OCI-LY1 (cell line): Measurements from ENCODE around the gene BTBD9.

Experiments used
- H2AFZ ChIP-seq: fragments of 200-600 bp; sonication (generic), shearing (Covaris generic); 2 replicates; pipeline ENCODE4 v1.6.0; 2014; ENCODE audit warnings: antibody characterized with exemption, mild to moderate bottlenecking, low read length
- H3F3A ChIP-seq: fragments of 200-600 bp; sonication (generic), shearing (Covaris generic); 2 replicates; pipeline ENCODE4 v1.6.0; 2014; ENCODE audit warnings: mild to moderate bottlenecking, antibody characterized with exemption, low read length, moderate library complexity; ENCODE audit not compliant: insufficient read depth
- H3K27ac ChIP-seq: fragments of 200-600 bp; sonication (generic); 2 replicates; pipeline ENCODE4 v1.5.1; 2014; ENCODE audit warnings: low read length, mixed run types, mild to moderate bottlenecking, low read depth; ENCODE audit not compliant: poor library complexity, severe bottlenecking
- H3K27me3 ChIP-seq: fragments of 200-600 bp; sonication (generic); 2 replicates; pipeline ENCODE4 v1.6.0; 2014; ENCODE audit warnings: antibody characterized with exemption, mild to moderate bottlenecking, low read length, moderate library complexity; ENCODE audit not compliant: insufficient read depth
- H3K36me3 ChIP-seq: fragments of 200-600 bp; sonication (generic); 2 replicates; pipeline ENCODE4 v1.6.1; 2014; ENCODE audit warnings: mild to moderate bottlenecking, antibody characterized with exemption, low read length, moderate library complexity, mixed read lengths; ENCODE audit not compliant: insufficient read depth
- H3K4me1 ChIP-seq: fragments of 200-600 bp; sonication (generic); 2 replicates; pipeline ENCODE4 v1.5.1; 2014; ENCODE audit warnings: mild to moderate bottlenecking, low read length, moderate library complexity; ENCODE audit not compliant: insufficient read depth, severe bottlenecking
- H3K4me2 ChIP-seq: fragments of 200-600 bp; sonication (generic), shearing (Covaris generic); 2 replicates; pipeline ENCODE4 v1.6.1; 2014; ENCODE audit warnings: low read length
- H3K4me3 ChIP-seq: fragments of 200-600 bp; sonication (generic); 2 replicates; pipeline ENCODE4 v1.5.1; 2014; ENCODE audit warnings: low read length, low read depth, mild to moderate bottlenecking, mixed read lengths; ENCODE audit not compliant: poor library complexity, severe bottlenecking
- H3K79me2 ChIP-seq: fragments of 200-600 bp; shearing (Covaris generic); 2 replicates; pipeline ENCODE4 v1.6.1; 2016; ENCODE audit warnings: mixed run types, low read length, mixed read lengths; ENCODE audit not compliant: insufficient read depth
- H3K9ac ChIP-seq: fragments of 200-600 bp; sonication (generic), shearing (Covaris generic); 2 replicates; pipeline ENCODE4 v1.6.1; 2014; ENCODE audit warnings: mild to moderate bottlenecking, low read length, mixed read lengths
- H3K9me2 ChIP-seq: fragments of 200-600 bp; sonication (generic), shearing (Covaris generic); 2 replicates; pipeline ENCODE4 v1.6.1; 2014; ENCODE audit warnings: low read depth, mild to moderate bottlenecking, low read length, mixed read lengths
- H3K9me3 ChIP-seq: fragments of 200-600 bp; shearing (Covaris generic); 2 replicates; pipeline ENCODE4 v1.6.1; 2014; ENCODE audit warnings: low read length, mixed read lengths
- H4K20me1 ChIP-seq: fragments of 200-600 bp; sonication (generic), shearing (Covaris generic); 2 replicates; pipeline ENCODE4 v1.6.0; 2016; ENCODE audit warnings: mild to moderate bottlenecking, low read length; ENCODE audit not compliant: insufficient read depth
- CTCF ChIP-seq: fragments of 200-600 bp; sonication (generic), shearing (Covaris generic); IDR thresholded peaks from 2 replicates; pipeline ENCODE4 v1.5.1; 2017; ENCODE audit warnings: mild to moderate bottlenecking, antibody characterized with exemption, low read length, moderate library complexity, mixed read lengths
- EZH2 ChIP-seq: fragments of 200-600 bp; sonication (generic), shearing (Covaris generic); IDR thresholded peaks from 2 replicates; pipeline ENCODE4 v1.8.0; 2017; ENCODE audit warnings: borderline replicate concordance, mixed run types, mild to moderate bottlenecking, antibody characterized with exemption, low read length, moderate library complexity, mixed read lengths

Gene BTBD9

GRCh38 chr6:38671885-38672467 lies 32.2 kb upstream of the BTBD9 start:
- Histone ChIP-seq H3K4me1 (peaks cover 3% of the 10 kb centered on the region), H3F3A (no peaks in the 10 kb centered on the region), H3K9ac (no peak overlapping the region), H3K9me2 (no peaks in the 10 kb centered on the region), H2AFZ (no peak overlapping the region), H3K27me3 (no peaks in the 10 kb centered on the region), H3K27ac (no peak overlapping the region), H3K4me3 (no peak overlapping the region), H3K4me2 (no peak overlapping the region), H3K79me2 (no peaks in the 10 kb centered on the region), H4K20me1 (no peaks in the 10 kb centered on the region), H3K9me3 (no peaks in the 10 kb centered on the region), H3K36me3 (peaks cover 26% of the 10 kb centered on the region)
- TF ChIP-seq CTCF (peak; percentile 69), EZH2 (no peak)

- TF ChIP-seq EZH2 = no peak
- no peak for TF ChIP-seq CTCF
- Histone ChIP-seq H3K4me2 (no peak overlapping the region), H3K4me1 (no peaks in the 10 kb centered on the region), H3F3A (no peaks in the 10 kb centered on the region), H3K27me3 (no peaks in the 10 kb centered on the region), H3K9me2 (no peaks in the 10 kb centered on the region), H3K9me3 (no peaks in the 10 kb centered on the region), H2AFZ (no peak overlapping the region), H3K4me3 (no peak overlapping the region), H3K79me2 (no peaks in the 10 kb centered on the region), H4K20me1 (no peaks in the 10 kb centered on the region), H3K27ac (no peak overlapping the region), H3K9ac (no peak overlapping the region), H3K36me3 (no peaks in the 10 kb centered on the region)
Observed at GRCh38 chr6:38658418-38659167, 18.9 kb upstream of the BTBD9 start.

GRCh38 chr6:38656896-38657295 lies 17.2 kb upstream of the BTBD9 start:
- no peaks in the 10 kb centered on the region for H3K79me2 ChIP-seq
- H3K27ac ChIP-seq = no peak overlapping the region
- H3F3A ChIP-seq = no peaks in the 10 kb centered on the region
- H3K27me3 ChIP-seq = no peaks in the 10 kb centered on the region
- TF ChIP-seq EZH2 (no peak), CTCF (no peak)
- H4K20me1 ChIP-seq = no peaks in the 10 kb centered on the region
- no peak overlapping the region for H3K9ac ChIP-seq
- H3K4me1 ChIP-seq = no peaks in the 10 kb centered on the region
- no peak overlapping the region for H3K4me2 ChIP-seq
- no peaks in the 10 kb centered on the region for H3K9me2 ChIP-seq
- H2AFZ ChIP-seq = no peak overlapping the region
- no peaks in the 10 kb centered on the region for H3K36me3 ChIP-seq
- H3K9me3 ChIP-seq = no peaks in the 10 kb centered on the region
- H3K4me3 ChIP-seq = no peak overlapping the region
